Effector memory CD8-positive, alpha-beta T cell (primary cell): ENCODE results near the gene LIMK2.
A peak's percentile ranks its signal among the peaks of the same experiment; 100 is the strongest.
"Not testable (repeated sequence)": the region's sequence is repeated elsewhere in the genome, so short reads cannot be mapped to it uniquely, and the experiment has no call there.

Experiments
- ATAC-seq: fragments of 150-1000 bp; cut with Tn5 transposase; replicated peaks from 2 replicates; pipeline ENCODE4 v1.10.0; 2021; ENCODE audit warnings: mild to moderate bottlenecking, moderate library complexity
- DNase-seq, 3 experiments: peaks; one replicate each; pipeline ENCODE4 v3.0.0; 2021
- H3K27ac Mint-ChIP-seq, 2 donors: one replicate each; pipeline ENCODE4 v1.8.0; 2022; ENCODE audit warnings: mild to moderate bottlenecking in 2 of 2, mixed read lengths in 2 of 2, moderate library complexity in 2 of 2
- H3K27me3 Mint-ChIP-seq, 2 donors: one replicate each; pipeline ENCODE4 v1.8.0; 2022; ENCODE audit warnings: mixed read lengths in 2 of 2
- H3K36me3 Mint-ChIP-seq: one replicate; pipeline ENCODE4 v1.8.0; 2022; ENCODE audit warnings: mild to moderate bottlenecking, moderate library complexity, mixed read lengths; ENCODE audit not compliant: insufficient read depth
- H3K4me1 Mint-ChIP-seq, 2 donors: one replicate each; pipeline ENCODE4 v1.8.0; 2022; ENCODE audit warnings: low read depth in 2 of 2, mixed read lengths in 2 of 2
- H3K4me3 Mint-ChIP-seq, 2 donors: one replicate each; pipeline ENCODE4 v1.8.0; 2022; ENCODE audit warnings: mild to moderate bottlenecking in 2 of 2, mixed read lengths in 2 of 2, moderate library complexity in 2 of 2
- H3K9me3 Mint-ChIP-seq, 2 donors: one replicate each; pipeline ENCODE4 v1.8.0; 2022; ENCODE audit warnings: mixed read lengths in 2 of 2
- total RNA-seq, 9 experiments: gene quantifications; one replicate each; lab custom pipeline; 2026; lab: John Stamatoyannopoulos, UW

The LIMK2 gene
- 19.7 to 56.6 (median 28.6) reads per million in 9 experiments for total RNA-seq

GRCh38 chr22:31211862-31212730, at the start of gene LIMK2:
LIMK2 (plus strand) TSS chr22:31212298; CDS start chr22:31212409, 111 bp downstream.
- H3K4me1 Mint-ChIP-seq: peaks cover 31 to 43% of the 10 kb centered on the region in 2 donors
- ATAC-seq: peak; percentile 98
- no peaks in the 10 kb centered on the region for H3K27me3 Mint-ChIP-seq
- H3K27ac Mint-ChIP-seq: peak within 1 kb of the TSS; percentile 81 to 94
- no peaks in the 10 kb centered on the region for H3K9me3 Mint-ChIP-seq
- H3K4me3 Mint-ChIP-seq: peak within 1 kb of the TSS; percentile 85 to 91
- peaks cover 9% of the 10 kb centered on the region for H3K36me3 Mint-ChIP-seq
- DNase-seq: peak; percentile 95 to 96 (median 96)

- DNase-seq: no peak
- ATAC-seq: no peak
- H3K36me3 Mint-ChIP-seq: peaks cover 21% of the 10 kb centered on the region
- H3K4me3 Mint-ChIP-seq: no peak overlapping the region
- H3K9me3 Mint-ChIP-seq: no peaks in the 10 kb centered on the region
- peaks cover 20 to 32% of the 10 kb centered on the region in 2 donors for H3K4me1 Mint-ChIP-seq
- H3K27me3 Mint-ChIP-seq: no peaks in the 10 kb centered on the region
- H3K27ac Mint-ChIP-seq: no peak overlapping the region
These were observed 41.1 kb upstream of the LIMK2 start for GRCh38 chr22:31170971-31171370.

- not testable (repeated sequence) for H3K27me3 Mint-ChIP-seq, H3K4me3 Mint-ChIP-seq, ATAC-seq, H3K9me3 Mint-ChIP-seq, DNase-seq
- peaks cover 19% of the 10 kb centered on the region for H3K36me3 Mint-ChIP-seq
- peaks cover 17 to 25% of the 10 kb centered on the region in 2 donors for H3K4me1 Mint-ChIP-seq
- peak overlapping the region in 1 of 2 donors; percentile 38 for H3K27ac Mint-ChIP-seq
These were observed 40.4 kb upstream of the LIMK2 start for GRCh38 chr22:31171734-31172133.

- Mint-ChIP-seq H3K9me3 (no peaks in the 10 kb centered on the region), H3K4me1 (peaks cover 9 to 18% of the 10 kb centered on the region in 2 donors), H3K27ac (no peak overlapping the region), H3K4me3 (no peak overlapping the region), H3K36me3 (peaks cover 10% of the 10 kb centered on the region), H3K27me3 (no peaks in the 10 kb centered on the region)
- DNase-seq (no peak), ATAC-seq (no peak)
These were observed 38.5 kb upstream of the LIMK2 start for GRCh38 chr22:31173386-31174145.

- no peaks in the 10 kb centered on the region for H3K27me3 Mint-ChIP-seq
- DNase-seq (no peak), ATAC-seq (no peak)
- H3K4me1 Mint-ChIP-seq: peaks cover 4 to 10% of the 10 kb centered on the region in 2 donors
- peaks cover 5% of the 10 kb centered on the region for H3K36me3 Mint-ChIP-seq
- H3K4me3 Mint-ChIP-seq: no peak overlapping the region
- no peak overlapping the region for H3K27ac Mint-ChIP-seq
- H3K9me3 Mint-ChIP-seq: no peaks in the 10 kb centered on the region
These were observed 35.2 kb upstream of the LIMK2 start for GRCh38 chr22:31176923-31177322.

GRCh38 chr22:31177420-31178162, 34.5 kb upstream of the LIMK2 start:
- H3K4me3 Mint-ChIP-seq: no peak overlapping the region
- peaks cover 5% of the 10 kb centered on the region for H3K36me3 Mint-ChIP-seq
- H3K9me3 Mint-ChIP-seq: no peaks in the 10 kb centered on the region
- DNase-seq: no peak
- H3K27me3 Mint-ChIP-seq: no peaks in the 10 kb centered on the region
- H3K27ac Mint-ChIP-seq: no peak overlapping the region
- peaks cover 4 to 10% of the 10 kb centered on the region in 2 donors for H3K4me1 Mint-ChIP-seq
- ATAC-seq: no peak

- H3K4me1 Mint-ChIP-seq: peaks cover 4% of the 10 kb centered on the region in 2 donors
- H3K27ac Mint-ChIP-seq: no peak overlapping the region
- no peaks in the 10 kb centered on the region for H3K9me3 Mint-ChIP-seq
- no peaks in the 10 kb centered on the region for H3K27me3 Mint-ChIP-seq
- ATAC-seq (no peak), DNase-seq (no peak)
- H3K36me3 Mint-ChIP-seq: peaks cover 5% of the 10 kb centered on the region
- no peak overlapping the region for H3K4me3 Mint-ChIP-seq
These were observed 33.2 kb upstream of the LIMK2 start for GRCh38 chr22:31178859-31179258.

GRCh38 chr22:31179345-31179744, 32.8 kb upstream of the LIMK2 start:
- H3K9me3 Mint-ChIP-seq: no peaks in the 10 kb centered on the region
- ATAC-seq: no peak
- DNase-seq: no peak

GRCh38 chr22:31184015-31184414, 28.1 kb upstream of the LIMK2 start:
- Mint-ChIP-seq H3K9me3 (no peaks in the 10 kb centered on the region), H3K36me3 (peaks cover 8% of the 10 kb centered on the region), H3K27me3 (no peaks in the 10 kb centered on the region), H3K4me3 (no peak overlapping the region), H3K27ac (no peak overlapping the region), H3K4me1 (peaks cover 1 to 4% of the 10 kb centered on the region in 2 donors)
- no peak for DNase-seq
- ATAC-seq: no peak

More at GRCh38 chr22:31179345-31179744, 32.8 kb upstream of the LIMK2 start:
- Mint-ChIP-seq H3K4me3 (no peak overlapping the region), H3K27ac (peak overlapping the region in 1 of 2 donors; percentile 44), H3K27me3 (no peaks in the 10 kb centered on the region), H3K4me1 (peaks cover 4% of the 10 kb centered on the region in 2 donors), H3K36me3 (peaks cover 8% of the 10 kb centered on the region)

GRCh38 chr22:31185056-31185455, 27.0 kb upstream of the LIMK2 start:
- DNase-seq (no peak), ATAC-seq (no peak)
- no peaks in the 10 kb centered on the region for H3K27me3 Mint-ChIP-seq
- H3K4me3 Mint-ChIP-seq: no peak overlapping the region
- no peaks in the 10 kb centered on the region for H3K9me3 Mint-ChIP-seq
- peaks cover 1 to 4% of the 10 kb centered on the region in 2 donors for H3K4me1 Mint-ChIP-seq
- peaks cover 10% of the 10 kb centered on the region for H3K36me3 Mint-ChIP-seq
- no peak overlapping the region for H3K27ac Mint-ChIP-seq

- no peak overlapping the region for H3K27ac Mint-ChIP-seq
These were observed 24.5 kb upstream of the LIMK2 start for GRCh38 chr22:31187627-31188026.

GRCh38 chr22:31192513-31192912, 19.6 kb upstream of the LIMK2 start:
- H3K36me3 Mint-ChIP-seq: peaks cover 46% of the 10 kb centered on the region
- peak overlapping the region; percentile 19 to 83 for H3K27ac Mint-ChIP-seq
- H3K4me3 Mint-ChIP-seq: no peak overlapping the region
- no peak for DNase-seq
- H3K4me1 Mint-ChIP-seq: peaks cover 1 to 4% of the 10 kb centered on the region in 2 donors
- no peak for ATAC-seq
- no peaks in the 10 kb centered on the region for H3K9me3 Mint-ChIP-seq
- no peaks in the 10 kb centered on the region for H3K27me3 Mint-ChIP-seq

More at GRCh38 chr22:31187627-31188026, 24.5 kb upstream of the LIMK2 start:
- Mint-ChIP-seq H3K27me3 (no peaks in the 10 kb centered on the region), H3K4me1 (peaks cover 1 to 4% of the 10 kb centered on the region in 2 donors), H3K4me3 (no peak overlapping the region), H3K36me3 (peaks cover 21% of the 10 kb centered on the region), H3K9me3 (no peaks in the 10 kb centered on the region)
- DNase-seq: no peak
- no peak for ATAC-seq

GRCh38 chr22:31193092-31193491, 19.0 kb upstream of the LIMK2 start:
- Mint-ChIP-seq H3K27ac (peak overlapping the region in 1 of 2 donors; percentile 83), H3K4me3 (no peak overlapping the region), H3K9me3 (no peaks in the 10 kb centered on the region), H3K36me3 (peaks cover 52% of the 10 kb centered on the region), H3K27me3 (no peaks in the 10 kb centered on the region), H3K4me1 (no peaks in the 10 kb centered on the region)
- ATAC-seq (no peak), DNase-seq (no peak)
